Posterior cingulate gyrus (tissue), 11 donors: ENCODE data around the gene TAAR8.
A peak's percentile ranks its signal among the peaks of the same experiment; 100 is the strongest.
"Not testable (repeated sequence)": the region's sequence is repeated elsewhere in the genome, so short reads cannot be mapped to it uniquely, and the experiment has no call there.

Experiments
- DNase-seq, 10 donors: peaks; one replicate each; pipeline versions ENCODE4 v3.0.0 to v3.0.0-alpha.2; 2020 to 2021; ENCODE audit warnings: mixed read lengths in 3 of 10
- intact Hi-C: fragments of 100-400 bp; cut with DNase I; formaldehyde crosslinking; loops from one replicate; pipeline ENCODE4 v1.15.1; 2023

The TAAR8 gene, protein sequence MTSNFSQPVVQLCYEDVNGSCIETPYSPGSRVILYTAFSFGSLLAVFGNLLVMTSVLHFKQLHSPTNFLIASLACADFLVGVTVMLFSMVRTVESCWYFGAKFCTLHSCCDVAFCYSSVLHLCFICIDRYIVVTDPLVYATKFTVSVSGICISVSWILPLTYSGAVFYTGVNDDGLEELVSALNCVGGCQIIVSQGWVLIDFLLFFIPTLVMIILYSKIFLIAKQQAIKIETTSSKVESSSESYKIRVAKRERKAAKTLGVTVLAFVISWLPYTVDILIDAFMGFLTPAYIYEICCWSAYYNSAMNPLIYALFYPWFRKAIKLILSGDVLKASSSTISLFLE

DNA sequence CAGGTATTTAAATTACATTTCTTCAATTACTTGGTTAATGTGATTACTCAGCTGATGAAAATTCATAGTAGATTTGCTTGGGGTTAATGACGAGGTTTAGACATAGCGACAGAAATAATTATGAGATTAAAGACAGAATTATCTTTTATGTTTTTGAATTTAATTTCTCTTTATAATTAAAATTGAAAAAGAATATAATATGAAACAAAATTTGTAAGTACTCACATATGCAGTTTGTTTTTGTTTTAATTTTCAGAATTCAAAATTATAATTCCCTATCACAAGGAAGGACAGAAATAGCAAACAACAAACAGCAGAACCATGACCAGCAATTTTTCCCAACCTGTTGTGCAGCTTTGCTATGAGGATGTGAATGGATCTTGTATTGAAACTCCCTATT lies at the start of gene TAAR8:
TSS of gene TAAR8 (plus strand) at position 301 of the 400 bp plus-strand sequence. CDS start at position 322, 21 bp downstream.
- no peak for DNase-seq
- intact Hi-C loops: no loop called here

DNA sequence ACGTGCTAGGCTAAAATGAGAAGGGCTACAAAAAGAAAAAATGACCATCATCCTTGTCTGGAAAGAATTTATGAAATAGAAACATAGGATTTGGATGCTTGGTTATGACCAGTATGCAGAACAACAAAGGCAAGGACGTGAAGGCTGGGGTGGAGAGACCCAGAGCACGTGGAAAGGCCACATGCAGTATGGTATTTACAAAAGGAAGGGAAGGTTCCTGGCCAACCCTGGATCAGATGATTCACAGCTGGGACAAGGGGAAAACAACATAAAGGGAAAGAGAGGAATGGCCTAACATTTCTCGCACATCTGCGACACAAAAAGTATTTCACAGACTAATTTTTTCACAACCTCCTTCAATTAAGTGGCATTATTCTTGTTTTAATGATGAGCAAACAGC lies 47.7 kb upstream of the TAAR8 start:
- intact Hi-C loops: no loop called here
- no peak for DNase-seq

DNA sequence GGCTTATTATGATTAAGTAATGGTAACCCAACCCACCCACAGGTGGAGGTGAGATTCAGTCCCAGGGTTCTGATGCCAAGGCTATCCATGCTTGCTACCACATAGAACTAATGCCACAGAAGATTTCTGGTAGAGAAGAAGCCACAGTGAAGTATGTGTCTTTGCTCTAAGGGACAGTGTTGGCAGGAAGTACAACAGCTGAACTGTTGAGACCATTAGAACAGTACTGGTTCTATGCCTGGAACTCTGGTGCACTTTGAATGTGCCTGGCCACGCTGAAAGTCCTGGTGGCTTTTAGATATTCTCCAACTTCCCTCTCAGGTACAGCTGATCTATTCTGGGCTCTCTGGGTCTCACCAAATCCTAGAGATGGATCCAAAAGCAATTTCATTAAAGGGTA lies 47.3 kb upstream of the TAAR8 start:
- intact Hi-C loops: no loop called here
- no peak for DNase-seq

DNA sequence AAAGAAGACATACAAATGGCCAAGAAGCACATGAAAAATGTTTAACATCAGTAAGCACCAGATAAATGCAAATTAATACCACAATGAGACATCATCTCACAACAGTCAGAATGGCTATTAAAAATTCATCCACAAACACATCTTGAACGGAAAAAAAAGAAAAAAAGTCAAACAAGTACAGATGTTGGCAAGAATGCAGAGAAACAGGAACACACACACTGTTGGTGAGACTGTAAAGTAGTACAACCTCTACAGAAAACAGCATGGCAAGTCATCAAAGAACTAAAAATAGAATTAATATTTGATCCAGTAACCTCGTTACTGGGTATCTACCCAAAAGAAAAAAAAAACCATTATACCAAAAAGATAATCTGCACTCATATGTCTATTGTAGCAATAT lies 46.0 kb upstream of the TAAR8 start:
- DNase-seq: no peak

DNA sequence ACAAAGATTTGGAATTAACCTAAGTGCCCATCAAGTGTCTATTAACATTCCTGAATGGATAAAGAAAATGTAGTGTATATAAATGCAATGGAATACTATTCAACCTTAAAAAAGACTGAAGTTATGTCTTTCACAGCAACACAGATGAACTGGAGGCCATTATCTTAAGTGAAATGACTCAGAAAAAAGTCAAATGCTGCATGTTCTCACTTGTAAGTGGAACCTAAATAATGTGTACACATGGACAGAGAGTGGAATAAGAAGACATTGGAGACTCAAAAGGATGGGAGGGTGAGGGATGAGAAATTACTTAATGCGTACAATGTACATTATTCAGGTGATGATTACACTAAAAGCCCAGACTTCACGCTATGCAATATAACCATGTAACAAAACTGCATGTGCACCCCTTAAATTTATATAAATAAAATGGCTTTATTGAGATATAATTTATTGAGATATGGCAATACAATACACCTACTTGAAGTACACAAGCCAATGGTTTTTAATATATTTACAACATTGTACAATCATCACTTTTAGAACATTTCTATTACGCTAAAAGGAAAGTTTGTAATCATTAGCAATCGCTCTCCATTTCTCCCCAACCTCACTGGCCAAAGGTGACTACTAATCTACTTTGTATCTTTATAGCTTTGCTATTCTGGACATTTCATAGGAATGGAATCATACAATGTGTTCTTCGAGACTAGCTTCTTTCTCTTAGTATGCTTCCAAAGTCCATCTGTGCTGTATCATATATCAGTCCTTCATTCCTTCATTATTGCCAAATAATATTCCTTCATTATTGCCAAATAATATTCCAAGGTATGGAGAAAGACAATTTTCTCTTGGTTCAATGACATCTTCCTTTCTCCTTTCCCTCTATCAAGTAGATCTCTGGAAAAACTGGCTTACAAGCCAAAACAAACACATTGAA lies 45.3 kb upstream of the TAAR8 start:
- intact Hi-C loops: no loop called here
- DNase-seq: no peak

More for the DNA sequence above, 46.0 kb upstream of the TAAR8 start:
- intact Hi-C loops: no loop called here

DNA sequence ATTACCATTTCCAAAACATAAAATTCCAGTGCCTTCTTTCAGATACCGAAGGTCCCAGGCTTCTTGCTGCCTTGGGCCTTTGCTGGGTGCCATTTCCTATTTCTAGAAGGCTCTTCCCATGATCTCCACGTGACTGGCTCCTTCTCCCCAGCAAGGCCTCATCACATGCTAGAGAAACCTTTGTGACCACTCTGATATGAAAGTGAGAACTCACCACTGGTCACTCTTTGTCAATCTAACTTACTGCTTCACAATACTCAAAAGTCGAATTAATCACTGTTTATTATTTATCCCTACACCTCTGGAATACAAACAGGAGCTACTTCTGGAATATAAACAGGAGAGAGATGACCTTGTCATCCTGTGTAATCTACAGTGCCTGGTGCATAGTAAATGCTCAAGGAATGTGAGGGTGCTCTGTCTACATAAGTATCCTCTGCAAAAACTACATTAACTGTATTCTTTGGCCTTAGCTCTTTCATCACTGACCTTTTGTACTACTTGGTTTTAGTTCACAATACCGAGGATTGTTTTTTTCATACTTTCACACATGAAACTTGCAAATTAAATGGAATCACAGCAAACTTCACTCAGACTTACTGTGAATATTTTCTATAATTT lies 41.2 kb upstream of the TAAR8 start:
- no peak for DNase-seq
- intact Hi-C loops: loop anchor here (10.0 kb wide), 1 partner anchor 53 kb away; no protein-coding TSS in a partner anchor

DNA sequence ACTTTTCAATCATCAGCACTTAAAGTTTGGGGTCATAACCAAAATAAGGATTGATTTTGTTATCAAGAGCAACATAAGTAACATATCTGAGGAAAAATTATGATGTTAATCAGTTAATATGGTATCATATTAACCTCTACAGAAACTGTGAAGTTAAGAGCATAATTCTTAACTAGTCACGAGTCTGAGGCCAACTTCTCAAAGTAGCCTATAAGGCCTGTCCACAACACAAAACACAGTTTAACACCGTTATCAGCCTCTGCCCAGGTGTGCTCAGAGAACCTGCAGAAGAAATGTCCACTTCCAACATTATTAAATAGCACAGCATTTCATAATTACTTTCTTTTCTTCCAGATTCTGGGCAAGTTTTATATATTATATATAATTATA lies 40.6 kb upstream of the TAAR8 start:
- DNase-seq: no peak
- intact Hi-C loops: loop anchor here (10.0 kb wide), 1 partner anchor 53 kb away; no protein-coding TSS in a partner anchor

DNA sequence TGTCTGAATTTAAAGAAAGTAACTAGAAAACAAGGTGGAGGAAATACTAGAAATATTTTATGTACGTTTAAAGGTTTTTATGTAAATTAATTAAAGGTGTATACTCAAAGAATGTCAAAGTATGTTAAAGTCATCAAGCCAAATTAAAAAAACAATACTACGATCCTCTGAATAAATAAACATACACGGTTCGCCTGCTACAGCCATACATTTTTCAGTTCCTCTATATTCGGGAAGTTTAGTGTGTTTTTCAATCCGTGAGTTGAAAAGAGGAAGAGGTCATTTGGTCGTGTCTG lies 40.2 kb upstream of the TAAR8 start:
- intact Hi-C loops: loop anchor here (10.0 kb wide), 1 partner anchor 53 kb away; no protein-coding TSS in a partner anchor

DNA sequence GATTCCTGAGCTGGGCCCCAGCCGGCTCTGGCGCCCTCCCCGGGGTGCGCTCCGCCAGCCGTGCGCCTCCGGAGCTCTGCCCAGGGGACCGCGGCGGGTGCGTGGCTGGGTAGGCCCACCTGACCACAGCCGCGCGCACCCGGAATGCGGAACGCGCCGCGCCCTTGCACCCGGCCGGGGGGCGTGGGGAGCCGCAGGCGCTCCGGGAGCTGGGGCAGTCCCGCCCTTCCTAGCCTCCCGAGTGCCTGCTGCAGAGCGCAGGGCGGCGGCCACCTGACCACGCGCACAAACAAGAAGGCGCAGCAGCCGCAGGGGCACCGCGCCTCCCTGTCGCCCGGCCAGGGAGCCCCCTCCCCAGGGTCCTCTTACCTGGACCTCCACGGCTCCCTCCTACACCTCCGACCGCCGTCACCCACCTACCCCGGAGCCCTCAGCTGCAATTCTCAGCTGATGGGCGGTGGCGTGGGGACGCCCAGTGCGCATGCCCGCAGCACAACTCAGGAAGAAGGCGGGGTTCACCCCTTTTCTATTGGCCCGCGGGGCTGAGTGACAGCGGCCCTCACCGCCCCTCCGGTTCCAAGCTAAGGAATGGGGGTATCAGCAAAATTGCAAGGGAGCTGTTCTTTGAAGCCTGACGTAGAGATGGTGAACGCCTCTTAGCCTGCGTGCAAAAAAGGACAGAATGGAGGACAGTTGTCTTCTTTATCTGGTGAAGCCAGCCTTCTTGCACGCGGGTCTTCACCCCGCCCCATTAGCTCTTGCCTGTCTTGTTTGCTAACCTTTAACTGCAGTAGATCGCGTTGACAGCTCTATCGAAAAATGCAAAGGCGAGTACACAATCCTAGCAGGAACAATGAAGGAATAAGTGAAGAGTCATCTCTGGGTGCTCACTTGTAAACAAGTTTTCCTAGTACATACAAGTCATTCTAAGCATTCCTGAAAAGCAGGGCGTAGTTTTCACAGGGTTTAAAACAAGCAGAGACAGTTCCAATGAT lies 39.5 kb upstream of the TAAR8 start, which contains the start of gene STX7:
TSS of gene STX7 (minus strand) at position 479 of the 995 bp plus-strand sequence. CDS start 9,586 bp downstream, outside the sequence.
- intact Hi-C loops: loop anchor here (10.0 kb wide), 1 partner anchor 52 kb away; no protein-coding TSS in a partner anchor

More for the DNA sequence above, 40.2 kb upstream of the TAAR8 start:
- DNase-seq: no peak

DNA sequence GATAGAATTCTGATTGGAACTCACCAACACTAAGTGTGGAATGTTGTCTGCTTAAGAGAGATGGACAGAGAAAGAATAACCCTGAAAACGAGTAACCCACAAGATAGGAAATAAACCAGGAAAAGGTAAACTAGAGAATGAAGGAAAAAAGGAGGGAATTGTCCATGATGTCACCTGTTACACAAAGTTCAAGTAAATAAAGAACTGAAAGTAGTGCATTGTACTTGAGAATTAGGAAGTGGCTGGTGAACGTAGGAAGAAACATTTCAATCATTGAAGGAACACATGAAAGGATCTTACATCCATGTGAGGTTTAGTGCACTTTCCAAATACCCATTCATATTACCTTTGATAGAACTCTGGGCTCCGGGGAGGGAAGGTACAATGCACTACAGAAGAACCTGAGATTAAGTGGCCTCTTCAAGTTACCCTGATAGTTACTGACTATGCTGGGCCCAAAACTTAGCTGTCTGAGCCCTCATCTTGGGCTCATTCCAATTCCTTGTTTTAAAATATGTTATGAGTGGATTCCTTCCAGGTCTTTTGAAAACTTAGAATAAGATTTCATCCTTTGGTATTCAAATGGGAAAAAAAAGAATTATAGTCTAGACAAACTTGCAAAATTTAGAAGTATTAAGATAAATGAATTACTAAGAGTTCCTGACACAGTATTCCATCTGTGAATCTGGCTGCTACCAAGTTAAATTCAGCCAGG lies 38.5 kb upstream of the TAAR8 start:
- intact Hi-C loops: loop anchor here (10.0 kb wide), 1 partner anchor 51 kb away; no protein-coding TSS in a partner anchor
- no peak for DNase-seq

More for the DNA sequence above, 39.5 kb upstream of the TAAR8 start, which contains the start of gene STX7:
- DNase-seq: peak; percentile 90 to 99 (median 94)

DNA sequence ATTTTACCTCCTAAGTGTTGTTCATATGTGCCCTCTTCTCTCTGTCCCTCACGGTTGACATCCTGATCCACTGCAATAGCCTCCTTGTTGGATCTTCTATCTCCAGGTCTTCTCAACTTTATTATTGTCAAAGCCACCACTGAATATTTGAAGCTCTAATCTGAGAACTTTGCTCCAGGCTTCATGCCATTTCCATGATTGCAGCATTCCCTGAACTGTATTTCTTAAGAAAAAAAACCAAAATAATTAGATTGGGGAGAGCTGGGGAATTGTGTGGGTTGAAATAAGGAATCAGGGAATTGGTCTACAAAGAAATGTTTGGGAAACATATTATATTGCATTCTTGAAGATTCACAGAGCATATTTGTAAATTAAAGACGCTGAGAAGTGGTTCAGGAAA lies 37.1 kb upstream of the TAAR8 start:
- intact Hi-C loops: loop anchor here (10.0 kb wide), 1 partner anchor 49 kb away; no protein-coding TSS in a partner anchor
- DNase-seq: no peak

DNA sequence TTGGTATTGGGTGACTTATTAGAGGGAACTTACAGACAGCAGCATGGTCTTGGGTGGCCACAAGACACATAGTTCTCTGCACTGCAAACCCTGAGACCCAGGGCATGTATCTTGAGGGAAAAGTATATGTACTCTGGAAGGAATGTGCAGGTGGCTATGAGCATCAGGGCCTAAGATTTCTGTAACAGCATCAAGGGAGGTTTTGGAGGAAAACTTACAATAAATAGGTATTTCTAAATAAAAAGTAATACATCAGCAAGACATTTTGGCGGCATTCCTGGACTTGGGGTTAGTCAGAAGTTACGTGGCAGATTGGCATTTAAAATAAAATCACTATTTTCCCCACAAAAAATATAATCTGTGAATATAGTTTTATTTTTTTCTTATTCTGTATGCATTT lies 31.5 kb upstream of the TAAR8 start:
- intact Hi-C loops: no loop called here
- no peak for DNase-seq

DNA sequence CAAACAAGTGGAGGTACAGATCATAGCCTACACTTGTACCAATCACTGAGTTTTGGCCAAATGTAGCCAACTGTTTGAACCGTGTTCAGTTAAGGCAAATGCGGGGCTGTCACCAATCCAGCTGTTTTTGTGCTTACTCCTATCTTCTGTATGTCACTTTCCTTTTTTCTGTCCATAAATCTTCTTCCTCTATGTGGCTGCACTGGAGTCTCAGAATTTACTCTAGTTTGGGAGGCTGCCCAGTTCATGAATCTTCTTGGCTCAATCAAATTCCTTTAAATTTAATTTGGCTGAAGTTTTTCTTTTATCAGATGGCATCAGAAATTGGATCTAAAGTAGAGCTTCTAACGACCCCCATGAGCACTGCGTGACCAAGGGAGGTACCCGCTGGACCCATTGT lies 27.8 kb upstream of the TAAR8 start:
- no peak for DNase-seq
- intact Hi-C loops: no loop called here

DNA sequence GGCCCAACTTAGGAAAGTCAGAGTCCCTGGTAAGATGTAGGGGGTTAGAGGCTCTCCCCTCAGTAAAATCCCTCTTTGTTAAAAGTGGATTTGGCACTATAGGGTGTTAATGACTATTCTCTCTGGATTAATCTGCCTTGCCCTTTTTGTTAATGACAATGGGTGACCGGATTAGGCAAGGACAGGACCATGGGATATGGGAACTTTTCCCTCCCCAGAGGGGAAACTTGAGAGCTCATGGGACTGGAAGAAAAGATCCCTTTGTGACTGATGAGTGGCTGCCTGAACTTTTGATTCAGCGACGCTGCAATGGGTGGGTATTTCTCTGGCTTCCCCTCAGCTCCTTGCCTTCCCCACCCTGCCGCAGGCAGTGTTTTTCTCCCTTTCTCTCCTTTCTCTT lies 26.6 kb upstream of the TAAR8 start:
- no peak for DNase-seq
- intact Hi-C loops: no loop called here

DNA sequence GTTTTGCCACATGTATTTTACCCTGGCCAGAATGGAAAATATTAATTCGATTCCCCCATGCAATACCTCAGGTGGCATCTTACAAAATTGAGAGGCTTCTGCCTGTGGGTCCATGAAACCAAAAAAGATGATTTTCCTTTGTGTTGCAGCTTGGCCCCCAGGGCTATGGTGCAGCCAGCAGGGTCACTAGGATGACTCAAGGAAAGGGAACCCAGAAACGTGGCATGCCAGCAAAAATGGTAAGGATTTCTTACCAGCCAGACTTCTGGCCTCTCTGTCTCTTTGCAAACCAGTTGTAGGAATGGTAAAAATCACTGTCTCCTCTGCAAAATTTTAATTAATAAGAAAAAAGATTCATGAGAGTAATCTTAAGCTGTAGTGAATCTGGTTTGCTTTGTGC lies 26.0 kb upstream of the TAAR8 start:
- intact Hi-C loops: no loop called here
- DNase-seq: no peak

DNA sequence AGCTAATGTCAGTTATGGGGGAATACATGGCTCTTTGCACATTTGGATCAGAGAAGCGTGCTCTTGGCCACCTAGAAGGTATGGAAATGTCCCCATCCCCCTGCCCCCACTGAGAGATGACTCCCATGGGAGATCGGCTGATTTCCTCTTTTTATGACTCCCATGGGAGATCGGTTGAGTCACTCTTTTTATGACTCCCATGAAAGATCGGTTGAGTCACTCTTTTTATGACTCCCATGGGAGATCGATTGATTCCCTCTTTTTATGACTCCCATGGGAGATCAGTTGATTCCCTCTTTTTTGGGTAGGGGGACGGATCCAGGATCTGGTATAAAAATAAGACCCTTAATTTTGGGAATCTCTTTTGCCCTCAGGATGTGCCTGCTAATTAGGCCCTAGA lies 24.7 kb upstream of the TAAR8 start:
- intact Hi-C loops: no loop called here
- DNase-seq: no peak

DNA sequence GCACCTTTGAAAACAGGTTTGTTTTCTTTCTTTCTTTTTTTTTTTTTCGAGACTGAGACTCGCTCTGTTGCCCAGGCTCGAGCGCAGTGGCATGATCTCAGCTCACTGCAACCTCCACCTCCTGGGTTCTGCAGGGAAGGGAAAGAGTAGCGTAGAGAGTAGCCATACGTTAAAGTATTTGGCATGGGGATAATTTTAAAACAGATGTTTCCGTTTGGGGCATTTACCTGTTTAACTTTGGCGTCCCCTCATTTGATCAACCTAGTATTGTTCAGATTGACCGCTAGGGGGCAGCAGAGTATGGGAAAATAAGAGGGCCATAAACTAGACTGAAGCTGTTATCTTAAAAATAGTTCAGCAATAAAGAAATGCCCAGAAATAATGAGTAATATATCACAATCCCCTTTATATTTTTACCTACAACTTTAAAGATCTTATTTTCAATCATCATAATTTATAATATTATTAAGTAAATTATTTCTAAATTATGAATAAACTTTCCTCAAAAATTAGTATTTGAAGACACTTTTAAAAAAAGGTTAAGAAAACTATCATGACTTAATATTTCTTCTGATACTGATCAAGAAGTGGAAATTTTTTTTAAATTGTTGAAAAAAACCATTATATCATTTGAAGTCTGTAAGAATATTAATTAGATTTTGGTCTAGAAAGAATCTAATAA lies 22.0 kb upstream of the TAAR8 start:
- DNase-seq: peak in 5 of 10 donors; percentile 11 to 72 (median 65)
- intact Hi-C loops: loop anchor here (1.0 to 10.0 kb wide), 3 partner anchors 74 to 282 kb away; partner anchors contain the start of gene RPS12

DNA sequence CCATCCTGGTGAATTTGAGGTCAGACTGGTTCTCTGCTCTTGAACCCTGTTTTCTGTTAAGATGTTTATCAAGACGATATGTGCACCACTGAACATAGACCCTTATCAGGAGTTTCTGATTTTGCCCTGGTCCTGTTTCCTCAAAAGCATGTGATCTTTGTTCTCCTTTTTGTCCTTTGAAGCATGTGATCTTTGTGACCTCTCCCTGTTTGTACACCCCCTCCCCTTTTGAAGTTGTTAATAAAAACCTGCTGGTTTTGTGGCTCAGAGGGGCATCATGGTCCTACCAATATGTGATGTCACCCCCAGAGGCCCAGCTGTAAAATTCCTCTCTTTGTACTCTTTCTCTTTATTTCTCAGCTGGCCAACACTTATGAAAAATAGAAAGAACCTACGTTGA lies 17.9 kb upstream of the TAAR8 start:
- not testable (repeated sequence) for DNase-seq
- intact Hi-C loops: loop anchor here (5.0 to 10.0 kb wide), 2 partner anchors 70 to 278 kb away; partner anchors contain the start of gene RPS12
